ENCODE measurements around the gene DTD1.
"Not testable (repeated sequence)": the region's sequence is repeated elsewhere in the genome, so short reads cannot be mapped to it uniquely, and the experiment has no call there.

Gene DTD1

GRCh38 chr20:18775633-18776032, 187.8 kb downstream of the DTD1 start:
- H3K36me3 ChIP-seq: no peaks in the 10 kb centered on the region
- no peaks in the 10 kb centered on the region for H3K9me3 ChIP-seq
- H3K4me1 ChIP-seq (ENCODE audit: control insufficient read depth in 1 of 2, insufficient read depth in 1 of 2, low read depth in 1 of 2, low read length in 1 of 2): no peaks in the 10 kb centered on the region
- no peak overlapping the region for H3K27ac ChIP-seq
- TF ChIP-seq CTCF (IDR thresholded peaks at IDR 0.05): no peak
- H3K27me3 ChIP-seq: no peaks in the 10 kb centered on the region
- no peak overlapping the region for H3K4me3 ChIP-seq (ENCODE audit: low read depth in 1 of 2, low read length in 1 of 2)

- Histone ChIP-seq H3K27me3 (no peaks in the 10 kb centered on the region), H3K4me3 (ENCODE audit: low read depth in 1 of 2, low read length in 1 of 2) (no peak overlapping the region), H3K27ac (no peak overlapping the region), H3K36me3 (no peaks in the 10 kb centered on the region), H3K4me1 (ENCODE audit: control insufficient read depth in 1 of 2, insufficient read depth in 1 of 2, low read depth in 1 of 2, low read length in 1 of 2) (no peaks in the 10 kb centered on the region), H3K9me3 (no peaks in the 10 kb centered on the region)
- no peak for TF ChIP-seq CTCF (IDR thresholded peaks at IDR 0.05)
Observed at GRCh38 chr20:18778690-18779392, 191.0 kb downstream of the DTD1 start.

GRCh38 chr20:18780385-18781130, 192.7 kb downstream of the DTD1 start:
- H3K27ac ChIP-seq: no peak overlapping the region

GRCh38 chr20:18781509-18781908, 193.7 kb downstream of the DTD1 start:
- no peak for TF ChIP-seq CTCF (IDR thresholded peaks at IDR 0.05)
- Histone ChIP-seq H3K4me3 (ENCODE audit: low read depth in 1 of 2, low read length in 1 of 2) (no peak overlapping the region), H3K27me3 (no peaks in the 10 kb centered on the region), H3K36me3 (no peaks in the 10 kb centered on the region), H3K9me3 (no peaks in the 10 kb centered on the region), H3K4me1 (ENCODE audit: control insufficient read depth in 1 of 2, insufficient read depth in 1 of 2, low read depth in 1 of 2, low read length in 1 of 2) (no peaks in the 10 kb centered on the region), H3K27ac (no peak overlapping the region)

More at GRCh38 chr20:18780385-18781130, 192.7 kb downstream of the DTD1 start:
- Histone ChIP-seq H3K4me1 (ENCODE audit: control insufficient read depth in 1 of 2, insufficient read depth in 1 of 2, low read depth in 1 of 2, low read length in 1 of 2) (no peaks in the 10 kb centered on the region), H3K36me3 (no peaks in the 10 kb centered on the region), H3K4me3 (ENCODE audit: low read depth in 1 of 2, low read length in 1 of 2) (no peak overlapping the region), H3K9me3 (no peaks in the 10 kb centered on the region), H3K27me3 (no peaks in the 10 kb centered on the region)
- TF ChIP-seq CTCF (IDR thresholded peaks at IDR 0.05): no peak

GRCh38 chr20:18783385-18783959, 195.6 kb downstream of the DTD1 start:
- Histone ChIP-seq H3K27me3 (peaks cover 5% of the 10 kb centered on the region), H3K36me3 (no peaks in the 10 kb centered on the region), H3K27ac (no peak overlapping the region), H3K4me1 (ENCODE audit: control insufficient read depth in 1 of 2, insufficient read depth in 1 of 2, low read depth in 1 of 2, low read length in 1 of 2) (no peaks in the 10 kb centered on the region), H3K4me3 (ENCODE audit: low read depth in 1 of 2, low read length in 1 of 2) (no peak overlapping the region), H3K9me3 (no peaks in the 10 kb centered on the region)
- no peak for TF ChIP-seq CTCF (IDR thresholded peaks at IDR 0.05)

GRCh38 chr20:18787046-18787445, 199.2 kb downstream of the DTD1 start:
- H3K27me3 ChIP-seq: peaks cover 41% of the 10 kb centered on the region
- H3K9me3 ChIP-seq; H3K4me3 ChIP-seq (ENCODE audit: low read depth in 1 of 2, low read length in 1 of 2); H3K4me1 ChIP-seq (ENCODE audit: control insufficient read depth in 1 of 2, insufficient read depth in 1 of 2, low read depth in 1 of 2, low read length in 1 of 2); H3K27ac ChIP-seq; H3K36me3 ChIP-seq: not testable (repeated sequence)
